HG03135 (cell line): ENCODE measurements around the gene POLR2I.
"Not testable (repeated sequence)": the region's sequence is repeated elsewhere in the genome, so short reads cannot be mapped to it uniquely, and the experiment has no call there.

Experiments
- ATAC-seq: cut with Tn5 transposase; IDR thresholded peaks from one replicate; pipeline ENCODE4 v1.9.1; 2021; ENCODE audit warnings: mild to moderate bottlenecking, moderate library complexity; ENCODE audit not compliant: unreplicated experiment

POLR2I gene

GRCh38 chr19:36134867-36135266 is 20.2 kb upstream of the POLR2I start:
- ATAC-seq = not testable (repeated sequence)

- ATAC-seq = not testable (repeated sequence)
Observed at GRCh38 chr19:36131221-36131620, 16.5 kb upstream of the POLR2I start.

- no peak for ATAC-seq
Observed at GRCh38 chr19:36128392-36128736, 13.7 kb upstream of the POLR2I start.

GRCh38 chr19:36125557-36125956 is 10.9 kb upstream of the POLR2I start:
- ATAC-seq = no peak

GRCh38 chr19:36121486-36122124 is 6.9 kb upstream of the POLR2I start:
- ATAC-seq = no peak

- no peak for ATAC-seq
Observed at GRCh38 chr19:36120984-36121358, 6.3 kb upstream of the POLR2I start.

- ATAC-seq = no peak
Observed at GRCh38 chr19:36120092-36120983, 5.7 kb upstream of the POLR2I start.

- ATAC-seq = no peak
Observed at GRCh38 chr19:36116344-36116637, 1.6 kb upstream of the POLR2I start.

GRCh38 chr19:36115453-36116343 is 1.0 kb upstream of the POLR2I start, which contains the start of gene TBCB:
Gene TBCB, plus strand, starts transcription at chr19:36115468. Its CDS starts 93 bp downstream, at chr19:36115561.
- peak; percentile 36 for ATAC-seq

GRCh38 chr19:36113894-36114720 is 568 bp downstream of the POLR2I start:
- no peak for ATAC-seq

- ATAC-seq = no peak
Observed at GRCh38 chr19:36113425-36113824, 1.2 kb downstream of the POLR2I start.

GRCh38 chr19:36112678-36113077 is 2.0 kb downstream of the POLR2I start:
- ATAC-seq = no peak

GRCh38 chr19:36111200-36111539 is 3.5 kb downstream of the POLR2I start:
- no peak for ATAC-seq

- ATAC-seq = no peak
Observed at GRCh38 chr19:36110487-36111199, 4.0 kb downstream of the POLR2I start, which contains the start of gene OVOL3. Gene OVOL3, plus strand, starts transcription at chr19:36111143. Its CDS starts 60 bp downstream, at chr19:36111203.

- ATAC-seq = no peak
Observed at GRCh38 chr19:36108684-36109083, 6.0 kb downstream of the POLR2I start.

- ATAC-seq = no peak
Observed at GRCh38 chr19:36106991-36107390, 7.7 kb downstream of the POLR2I start.

- ATAC-seq = no peak
Observed at GRCh38 chr19:36106441-36106840, 8.2 kb downstream of the POLR2I start.

- ATAC-seq = no peak
Observed at GRCh38 chr19:36103842-36104552, 10.7 kb downstream of the POLR2I start.

- ATAC-seq = no peak
Observed at GRCh38 chr19:36103040-36103626, 11.5 kb downstream of the POLR2I start.
